ENCODE data around the gene GPD1. TPM values are rescaled to one million over a fixed set of nuclear protein-coding genes. Genes with fewer than 3 reads are reported as not detected.

Gene GPD1
- total and polyA plus RNA-seq, 9 of the 15 experiments (the other 6 are each of a cell fraction or from before 2014, with no cell fraction given), result 0.13 to 1.00 (median 0.55) TPM

DNA sequence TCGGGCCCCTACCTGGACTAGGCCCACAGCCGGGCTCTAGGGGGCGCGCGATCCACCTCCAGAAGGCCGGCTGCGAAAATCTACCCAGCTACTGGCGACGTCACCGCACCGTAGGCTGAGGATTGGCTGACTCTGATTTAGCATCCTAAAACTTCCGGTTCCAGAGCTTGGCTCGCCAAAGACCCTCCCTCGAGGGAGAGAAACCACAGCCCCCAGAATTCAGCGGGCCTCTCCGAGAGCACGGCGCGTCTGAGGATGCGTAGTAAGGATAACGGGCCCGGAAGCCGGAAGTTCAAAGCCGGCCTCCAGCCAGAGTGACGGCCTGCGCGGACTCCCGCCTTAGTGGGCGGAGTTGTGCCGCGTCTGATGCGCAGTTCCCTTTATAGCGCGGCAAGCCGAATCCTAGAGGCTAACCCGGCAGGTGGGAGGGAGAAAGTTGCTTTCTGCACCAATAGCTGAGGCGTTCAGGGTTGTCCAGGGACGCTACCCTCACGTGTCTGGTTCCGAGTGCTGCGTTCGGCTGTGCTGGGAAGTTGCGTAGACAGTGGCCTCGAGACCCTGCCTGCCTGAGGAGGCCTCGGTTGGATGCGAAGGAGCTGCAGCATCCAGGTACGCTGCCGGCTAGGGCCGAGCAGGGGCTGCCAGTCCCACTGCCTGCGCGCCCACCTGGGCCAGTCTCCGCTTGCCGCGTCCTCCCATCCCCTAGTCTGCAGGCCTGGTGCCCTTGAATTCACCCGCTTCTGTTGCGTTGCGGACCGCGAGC is 8.1 kb downstream of the GPD1 start, which contains the start of gene COX14 (continued):
- TF ChIP-seq, protein P1, sequence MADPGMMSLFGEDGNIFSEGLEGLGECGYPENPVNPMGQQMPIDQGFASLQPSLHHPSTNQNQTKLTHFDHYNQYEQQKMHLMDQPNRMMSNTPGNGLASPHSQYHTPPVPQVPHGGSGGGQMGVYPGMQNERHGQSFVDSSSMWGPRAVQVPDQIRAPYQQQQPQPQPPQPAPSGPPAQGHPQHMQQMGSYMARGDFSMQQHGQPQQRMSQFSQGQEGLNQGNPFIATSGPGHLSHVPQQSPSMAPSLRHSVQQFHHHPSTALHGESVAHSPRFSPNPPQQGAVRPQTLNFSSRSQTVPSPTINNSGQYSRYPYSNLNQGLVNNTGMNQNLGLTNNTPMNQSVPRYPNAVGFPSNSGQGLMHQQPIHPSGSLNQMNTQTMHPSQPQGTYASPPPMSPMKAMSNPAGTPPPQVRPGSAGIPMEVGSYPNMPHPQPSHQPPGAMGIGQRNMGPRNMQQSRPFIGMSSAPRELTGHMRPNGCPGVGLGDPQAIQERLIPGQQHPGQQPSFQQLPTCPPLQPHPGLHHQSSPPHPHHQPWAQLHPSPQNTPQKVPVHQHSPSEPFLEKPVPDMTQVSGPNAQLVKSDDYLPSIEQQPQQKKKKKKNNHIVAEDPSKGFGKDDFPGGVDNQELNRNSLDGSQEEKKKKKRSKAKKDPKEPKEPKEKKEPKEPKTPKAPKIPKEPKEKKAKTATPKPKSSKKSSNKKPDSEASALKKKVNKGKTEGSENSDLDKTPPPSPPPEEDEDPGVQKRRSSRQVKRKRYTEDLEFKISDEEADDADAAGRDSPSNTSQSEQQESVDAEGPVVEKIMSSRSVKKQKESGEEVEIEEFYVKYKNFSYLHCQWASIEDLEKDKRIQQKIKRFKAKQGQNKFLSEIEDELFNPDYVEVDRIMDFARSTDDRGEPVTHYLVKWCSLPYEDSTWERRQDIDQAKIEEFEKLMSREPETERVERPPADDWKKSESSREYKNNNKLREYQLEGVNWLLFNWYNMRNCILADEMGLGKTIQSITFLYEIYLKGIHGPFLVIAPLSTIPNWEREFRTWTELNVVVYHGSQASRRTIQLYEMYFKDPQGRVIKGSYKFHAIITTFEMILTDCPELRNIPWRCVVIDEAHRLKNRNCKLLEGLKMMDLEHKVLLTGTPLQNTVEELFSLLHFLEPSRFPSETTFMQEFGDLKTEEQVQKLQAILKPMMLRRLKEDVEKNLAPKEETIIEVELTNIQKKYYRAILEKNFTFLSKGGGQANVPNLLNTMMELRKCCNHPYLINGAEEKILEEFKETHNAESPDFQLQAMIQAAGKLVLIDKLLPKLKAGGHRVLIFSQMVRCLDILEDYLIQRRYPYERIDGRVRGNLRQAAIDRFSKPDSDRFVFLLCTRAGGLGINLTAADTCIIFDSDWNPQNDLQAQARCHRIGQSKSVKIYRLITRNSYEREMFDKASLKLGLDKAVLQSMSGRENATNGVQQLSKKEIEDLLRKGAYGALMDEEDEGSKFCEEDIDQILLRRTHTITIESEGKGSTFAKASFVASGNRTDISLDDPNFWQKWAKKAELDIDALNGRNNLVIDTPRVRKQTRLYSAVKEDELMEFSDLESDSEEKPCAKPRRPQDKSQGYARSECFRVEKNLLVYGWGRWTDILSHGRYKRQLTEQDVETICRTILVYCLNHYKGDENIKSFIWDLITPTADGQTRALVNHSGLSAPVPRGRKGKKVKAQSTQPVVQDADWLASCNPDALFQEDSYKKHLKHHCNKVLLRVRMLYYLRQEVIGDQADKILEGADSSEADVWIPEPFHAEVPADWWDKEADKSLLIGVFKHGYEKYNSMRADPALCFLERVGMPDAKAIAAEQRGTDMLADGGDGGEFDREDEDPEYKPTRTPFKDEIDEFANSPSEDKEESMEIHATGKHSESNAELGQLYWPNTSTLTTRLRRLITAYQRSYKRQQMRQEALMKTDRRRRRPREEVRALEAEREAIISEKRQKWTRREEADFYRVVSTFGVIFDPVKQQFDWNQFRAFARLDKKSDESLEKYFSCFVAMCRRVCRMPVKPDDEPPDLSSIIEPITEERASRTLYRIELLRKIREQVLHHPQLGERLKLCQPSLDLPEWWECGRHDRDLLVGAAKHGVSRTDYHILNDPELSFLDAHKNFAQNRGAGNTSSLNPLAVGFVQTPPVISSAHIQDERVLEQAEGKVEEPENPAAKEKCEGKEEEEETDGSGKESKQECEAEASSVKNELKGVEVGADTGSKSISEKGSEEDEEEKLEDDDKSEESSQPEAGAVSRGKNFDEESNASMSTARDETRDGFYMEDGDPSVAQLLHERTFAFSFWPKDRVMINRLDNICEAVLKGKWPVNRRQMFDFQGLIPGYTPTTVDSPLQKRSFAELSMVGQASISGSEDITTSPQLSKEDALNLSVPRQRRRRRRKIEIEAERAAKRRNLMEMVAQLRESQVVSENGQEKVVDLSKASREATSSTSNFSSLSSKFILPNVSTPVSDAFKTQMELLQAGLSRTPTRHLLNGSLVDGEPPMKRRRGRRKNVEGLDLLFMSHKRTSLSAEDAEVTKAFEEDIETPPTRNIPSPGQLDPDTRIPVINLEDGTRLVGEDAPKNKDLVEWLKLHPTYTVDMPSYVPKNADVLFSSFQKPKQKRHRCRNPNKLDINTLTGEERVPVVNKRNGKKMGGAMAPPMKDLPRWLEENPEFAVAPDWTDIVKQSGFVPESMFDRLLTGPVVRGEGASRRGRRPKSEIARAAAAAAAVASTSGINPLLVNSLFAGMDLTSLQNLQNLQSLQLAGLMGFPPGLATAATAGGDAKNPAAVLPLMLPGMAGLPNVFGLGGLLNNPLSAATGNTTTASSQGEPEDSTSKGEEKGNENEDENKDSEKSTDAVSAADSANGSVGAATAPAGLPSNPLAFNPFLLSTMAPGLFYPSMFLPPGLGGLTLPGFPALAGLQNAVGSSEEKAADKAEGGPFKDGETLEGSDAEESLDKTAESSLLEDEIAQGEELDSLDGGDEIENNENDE (IDR thresholded peaks at IDR 0.05; ENCODE audit: low read depth, low read length), result no peak
- TF ChIP-seq RBM14 (IDR thresholded peaks at IDR 0.05; ENCODE audit: borderline replicate concordance, insufficient read depth, low read depth, low read length), result no peak
- TF ChIP-seq TEAD1 (CRISPR knock-in tag; IDR thresholded peaks at IDR 0.05), result peak in 1 of 2 experiments; percentile 75; a peak in 1 of 4 replicates
- TF ChIP-seq DNMT1 (IDR thresholded peaks at IDR 0.05), result no peak
- TF ChIP-seq ARID2 (IDR thresholded peaks at IDR 0.05), result no peak
- TF ChIP-seq EHMT2 (IDR thresholded peaks at IDR 0.05), result no peak
- TF ChIP-seq HNRNPH1 (optimal IDR thresholded peaks at IDR 0.05; ENCODE audit: low read depth, low read length), result no peak
- TF ChIP-seq ATF7 (IDR thresholded peaks at IDR 0.05), result peak; percentile 86
- no peak for TF ChIP-seq ZNF445 (CRISPR knock-in tag; IDR thresholded peaks at IDR 0.05; ENCODE audit: low read depth)
- TF ChIP-seq, protein P2, sequence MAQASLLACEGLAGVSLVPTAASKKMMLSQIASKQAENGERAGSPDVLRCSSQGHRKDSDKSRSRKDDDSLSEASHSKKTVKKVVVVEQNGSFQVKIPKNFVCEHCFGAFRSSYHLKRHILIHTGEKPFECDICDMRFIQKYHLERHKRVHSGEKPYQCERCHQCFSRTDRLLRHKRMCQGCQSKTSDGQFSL (CRISPR knock-in tag; IDR thresholded peaks at IDR 0.05), result no peak
- TF ChIP-seq, protein P2 (tag; IDR thresholded peaks at IDR 0.05), result no peak
- peak; percentile 86 for TF ChIP-seq SUPT5H (IDR thresholded peaks at IDR 0.05)
- TF ChIP-seq FOS (IDR thresholded peaks at IDR 0.05; ENCODE audit: extremely low read depth, insufficient read length), result peak; percentile 80
- no peak for TF ChIP-seq NFXL1 (CRISPR knock-in tag; IDR thresholded peaks at IDR 0.05)
- TF ChIP-seq POLR3G (IDR thresholded peaks at IDR 0.05; ENCODE audit: extremely low read depth, insufficient read length, insufficient replicate concordance), result no peak
- peak; percentile 71 for TF ChIP-seq FIP1L1 (IDR thresholded peaks at IDR 0.05; ENCODE audit: low read depth, low read length, poor library complexity, severe bottlenecking)
- TF ChIP-seq FUS (optimal IDR thresholded peaks at IDR 0.05; ENCODE audit: low read depth, low read length), result no peak
